Upper lobe of left lung (tissue), 6 donors: ENCODE data around the gene EEF1AKMT1. TPM values are rescaled to one million over a fixed set of nuclear protein-coding genes. Genes with fewer than 3 reads are reported as not detected.
A peak's percentile ranks its signal among the peaks of the same experiment; 100 is the strongest.

Experiments used
- ATAC-seq, 2 donors: fragments of 200-7000 bp; cut with Tn5 transposase; one replicate each; pipeline ENCODE4 v1.9.1; 2022; ENCODE audit warnings: mild to moderate bottlenecking in 2 of 2, moderate library complexity in 2 of 2; ENCODE audit not compliant: low FRiP score in 2 of 2
- DNase-seq, 2 donors: peaks; one replicate each; pipeline ENCODE4 v3.0.0-alpha.2; 2019 to 2020
- H3K27ac ChIP-seq, 4 donors: fragments of 200-600 bp; sonication (generic); one replicate each; pipeline ENCODE4 v1.5.1; 2016 to 2019
- H3K27me3 ChIP-seq, 4 donors: fragments of 200-600 bp; sonication (generic); one replicate each; pipeline ENCODE4 v1.5.1; 2017 to 2019
- H3K36me3 ChIP-seq, 4 donors: fragments of 200-600 bp; sonication (generic); one replicate each; pipeline ENCODE4 v1.5.1; 2016 to 2019
- H3K4me1 ChIP-seq, 4 donors: fragments of 200-600 bp; sonication (generic); one replicate each; pipeline ENCODE4 v1.5.1; 2018 to 2019
- H3K4me3 ChIP-seq, 4 donors: fragments of 200-600 bp; sonication (generic); one replicate each; pipeline ENCODE4 v1.5.1; 2017 to 2019; ENCODE audit warnings: mild to moderate bottlenecking in 2 of 4, moderate library complexity in 1 of 4
- H3K9me3 ChIP-seq, 4 donors: fragments of 200-600 bp; sonication (generic); one replicate each; pipeline ENCODE4 v1.5.1; 2018 to 2019
- EP300 ChIP-seq, 4 donors: sonication (generic); formaldehyde crosslinking; IDR thresholded peaks; one replicate each; pipeline ENCODE4 v1.5.1; 2017; ENCODE audit warnings: antibody characterized with exemption in 4 of 4, control low read depth in 2 of 4
- POLR2A ChIP-seq, 4 donors: fragments of 450-650 bp; IDR thresholded peaks; one replicate each; pipeline ENCODE4 v1.5.1; 2016 to 2017; ENCODE audit warnings: antibody characterized with exemption in 4 of 4, mild to moderate bottlenecking in 2 of 4
- POLR2AphosphoS5 ChIP-seq, 2 donors: sonication (generic); formaldehyde crosslinking; IDR thresholded peaks; one replicate each; pipeline ENCODE4 v1.5.1; 2017; ENCODE audit warnings: antibody characterized with exemption in 2 of 2
- WGBS, 2 donors: methylation state at CpG; one replicate each; pipeline ENCODE4 v1.1.5; 2017 to 2018; 5-methylcytosine and 5-hydroxymethylcytosine counted together
- total RNA-seq, 6 donors: library from RNA; depleted of rRNA in 4 of 6; stranded (reverse); fragments of >200 nt in 4 of 6; gene quantifications; one replicate each; pipeline versions ENCODE4 v1.1.0 to v1.2.1, GENCODE V29; 2016 to 2021
- TF ChIP-seq, protein P1 (sequence below), 6 experiments: fragments of 450-650 bp in 4 of 6; fragments of 200-600 bp in 2 of 6; sonication (generic) in 2 of 6; IDR thresholded peaks; one replicate each; pipeline ENCODE4 v1.5.1; 2016 to 2019; ENCODE audit warnings: antibody characterized with exemption in 6 of 6
- donor health status: DM: no; HTN: no; CAD: no; lungs with moderate emphysema.
- donor health status: DM: no; HTN: yes; CAD: no; lungs with severe emphysema.

Gene EEF1AKMT1
- total RNA-seq, 6 donors from 2014 or later, result 3.1 to 13.8 (median 9.0) TPM

DNA sequence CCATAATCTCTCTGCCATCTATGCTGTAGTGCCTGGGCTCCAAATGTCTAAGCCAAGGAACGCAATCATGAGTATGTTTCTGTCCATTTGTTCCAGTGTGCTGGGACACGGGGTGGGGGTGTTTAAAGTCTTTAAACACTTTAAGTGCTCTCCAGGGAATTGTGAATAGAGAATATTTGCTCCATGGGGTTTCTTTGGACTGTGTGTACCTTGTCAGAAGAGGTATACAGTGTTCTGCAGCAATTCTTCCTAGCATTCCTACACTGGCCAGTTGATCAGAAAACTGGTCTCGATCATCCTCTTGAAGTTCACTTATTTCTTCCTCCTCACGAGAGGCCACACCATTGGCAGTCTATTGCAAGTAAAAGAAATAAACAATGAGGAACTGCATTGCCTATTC, 35.1 kb upstream of the EEF1AKMT1 start:
- Histone ChIP-seq H3K9me3 (no peaks in the 10 kb centered on the region), H3K4me1 (peaks cover 3 to 13% (median 8%) of the 10 kb centered on the region in 4 donors), H3K4me3 (no peak overlapping the region), H3K27ac (peak overlapping the region in 2 of 4 donors; percentile 5 to 32), H3K36me3 (peaks cover 0 to 30% (median 2%) of the 10 kb centered on the region in 4 donors), H3K27me3 (no peaks in the 10 kb centered on the region)
- peak in 1 of 2 donors; percentile 40 for ATAC-seq
- WGBS, 2 donors, result 77 to 94% methylated on average over 4 of the region's 4 CpGs
- DNase-seq, result no peak
- no peak for TF ChIP-seq POLR2AphosphoS5 (IDR thresholded peaks at IDR 0.05)
- TF ChIP-seq EP300 (IDR thresholded peaks at IDR 0.05), result no peak
- TF ChIP-seq POLR2A (IDR thresholded peaks at IDR 0.05), result no peak
- TF ChIP-seq, protein P1, sequence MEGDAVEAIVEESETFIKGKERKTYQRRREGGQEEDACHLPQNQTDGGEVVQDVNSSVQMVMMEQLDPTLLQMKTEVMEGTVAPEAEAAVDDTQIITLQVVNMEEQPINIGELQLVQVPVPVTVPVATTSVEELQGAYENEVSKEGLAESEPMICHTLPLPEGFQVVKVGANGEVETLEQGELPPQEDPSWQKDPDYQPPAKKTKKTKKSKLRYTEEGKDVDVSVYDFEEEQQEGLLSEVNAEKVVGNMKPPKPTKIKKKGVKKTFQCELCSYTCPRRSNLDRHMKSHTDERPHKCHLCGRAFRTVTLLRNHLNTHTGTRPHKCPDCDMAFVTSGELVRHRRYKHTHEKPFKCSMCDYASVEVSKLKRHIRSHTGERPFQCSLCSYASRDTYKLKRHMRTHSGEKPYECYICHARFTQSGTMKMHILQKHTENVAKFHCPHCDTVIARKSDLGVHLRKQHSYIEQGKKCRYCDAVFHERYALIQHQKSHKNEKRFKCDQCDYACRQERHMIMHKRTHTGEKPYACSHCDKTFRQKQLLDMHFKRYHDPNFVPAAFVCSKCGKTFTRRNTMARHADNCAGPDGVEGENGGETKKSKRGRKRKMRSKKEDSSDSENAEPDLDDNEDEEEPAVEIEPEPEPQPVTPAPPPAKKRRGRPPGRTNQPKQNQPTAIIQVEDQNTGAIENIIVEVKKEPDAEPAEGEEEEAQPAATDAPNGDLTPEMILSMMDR (IDR thresholded peaks at IDR 0.05), result no peak

- ATAC-seq (no peak), DNase-seq (no peak)
- 90 to 94% methylated on average over 3 of the region's 3 CpGs for WGBS, 2 donors
- no peak for TF ChIP-seq EP300 (IDR thresholded peaks at IDR 0.05)
- no peak for TF ChIP-seq POLR2AphosphoS5 (IDR thresholded peaks at IDR 0.05)
- no peak for TF ChIP-seq POLR2A (IDR thresholded peaks at IDR 0.05)
- TF ChIP-seq, protein P1 (IDR thresholded peaks at IDR 0.05), result no peak
- no peaks in the 10 kb centered on the region for H3K9me3 ChIP-seq
- no peak overlapping the region for H3K4me3 ChIP-seq
- H3K4me1 ChIP-seq, result no peaks in the 10 kb centered on the region
- H3K27me3 ChIP-seq, result no peaks in the 10 kb centered on the region
- peaks cover 0 to 37% (median 2%) of the 10 kb centered on the region in 4 donors for H3K36me3 ChIP-seq
- no peak overlapping the region for H3K27ac ChIP-seq
These were observed 29.6 kb upstream of the EEF1AKMT1 start for GRCh38 chr13:20803180-20803965.

DNA sequence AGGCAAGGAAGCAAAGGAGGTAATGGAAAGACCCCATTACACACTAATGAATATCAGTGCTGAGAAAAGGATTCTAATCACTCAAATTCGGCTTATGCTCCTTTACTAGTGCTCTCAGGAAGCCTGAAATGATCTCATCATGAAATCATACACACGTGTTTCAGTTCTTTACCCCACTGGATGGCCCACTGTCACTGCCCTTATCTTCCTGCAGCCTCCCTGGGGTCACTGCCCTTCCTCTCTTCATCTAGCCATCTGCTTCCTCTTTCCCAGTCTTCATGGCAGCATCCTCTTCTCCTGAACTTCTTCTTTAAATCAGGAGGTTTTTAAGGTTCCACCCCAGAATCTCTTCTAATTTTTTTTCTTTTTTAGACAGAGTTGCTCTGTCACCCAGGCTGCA, 27.9 kb upstream of the EEF1AKMT1 start:
- DNase-seq, result no peak
- Histone ChIP-seq H3K36me3 (peaks cover 0 to 26% (median 4%) of the 10 kb centered on the region in 4 donors), H3K27ac (no peak overlapping the region), H3K4me3 (no peak overlapping the region), H3K9me3 (no peaks in the 10 kb centered on the region), H3K4me1 (peaks cover 0 to 11% (median 7%) of the 10 kb centered on the region in 4 donors), H3K27me3 (no peaks in the 10 kb centered on the region)
- no peak for TF ChIP-seq EP300 (IDR thresholded peaks at IDR 0.05)
- no peak for TF ChIP-seq POLR2AphosphoS5 (IDR thresholded peaks at IDR 0.05)
- TF ChIP-seq, protein P1 (IDR thresholded peaks at IDR 0.05), result no peak
- no peak for TF ChIP-seq POLR2A (IDR thresholded peaks at IDR 0.05)
- WGBS, 2 donors, result 49 to 50% methylated on average over 2 of the region's 2 CpGs
- ATAC-seq, result peak in 1 of 2 donors; percentile 28

DNA sequence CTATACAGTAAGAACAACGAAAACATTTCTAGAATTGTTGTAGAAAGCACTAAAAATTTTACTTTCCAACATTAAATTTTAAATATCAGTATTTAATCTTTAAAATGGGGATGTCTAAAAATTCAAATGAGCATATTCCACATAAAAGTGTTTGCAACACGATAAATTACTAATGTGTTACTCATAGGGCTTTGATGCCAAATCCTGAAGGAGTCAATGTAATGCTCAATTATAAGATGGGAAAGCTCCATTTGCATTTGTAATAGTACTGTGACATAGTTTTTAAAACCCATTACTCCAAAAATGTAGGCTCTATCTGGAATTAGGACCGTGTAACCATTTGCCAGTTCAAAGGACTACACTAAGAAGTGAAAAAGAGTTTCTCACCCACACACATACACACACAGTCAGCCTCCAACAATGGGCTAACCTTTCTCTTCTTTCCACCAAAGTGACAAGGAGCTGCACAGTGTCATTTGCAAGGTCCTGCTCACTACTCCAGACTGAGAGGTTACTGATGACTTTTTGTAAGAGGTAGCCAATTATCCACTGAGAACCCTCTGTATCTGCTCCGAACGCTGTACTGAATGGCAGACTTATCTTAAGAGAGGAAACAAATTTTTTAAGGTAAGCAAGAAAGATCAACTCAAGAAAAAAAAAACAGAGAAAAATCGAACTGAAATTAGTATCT, 26.1 kb upstream of the EEF1AKMT1 start:
- TF ChIP-seq POLR2AphosphoS5 (IDR thresholded peaks at IDR 0.05) (no peak), POLR2A (IDR thresholded peaks at IDR 0.05) (no peak), EP300 (IDR thresholded peaks at IDR 0.05) (no peak)
- TF ChIP-seq, protein P1 (IDR thresholded peaks at IDR 0.05), result no peak
- Histone ChIP-seq H3K4me1 (peaks cover 0 to 13% (median 8%) of the 10 kb centered on the region in 4 donors), H3K4me3 (no peak overlapping the region), H3K27ac (no peak overlapping the region), H3K27me3 (no peaks in the 10 kb centered on the region), H3K36me3 (peaks cover 0 to 35% (median 8%) of the 10 kb centered on the region in 4 donors), H3K9me3 (no peaks in the 10 kb centered on the region)
- ATAC-seq (no peak), DNase-seq (no peak)
- 82% methylated on average over 6 of the region's 6 CpGs for WGBS, 2 donors
